ENCODE results near the gene RALGPS1.

The RALGPS1 gene

DNA sequence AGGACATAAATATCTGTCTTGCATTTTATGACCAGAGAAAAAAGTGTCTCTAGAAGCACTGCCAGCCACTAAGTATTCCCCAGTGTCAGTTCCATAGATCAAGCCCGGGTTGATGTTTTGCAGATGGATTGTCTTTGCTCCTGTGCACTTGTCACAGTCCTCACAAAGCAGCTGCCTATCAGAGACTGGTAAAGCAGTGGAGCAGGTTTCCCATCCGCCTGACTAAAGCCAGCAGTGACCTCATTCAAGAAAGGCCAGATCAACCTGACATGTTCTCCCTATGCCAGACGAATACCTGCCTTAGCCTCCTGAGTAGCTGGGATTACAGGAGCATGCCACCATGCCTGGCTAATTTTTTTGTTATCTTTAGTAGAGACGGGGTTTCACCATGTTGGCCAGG lies 323.2 kb downstream of the RALGPS1 start:
- H3K36me3 ChIP-seq (ENCODE audit: low read depth) = no peaks in the 10 kb centered on the region
- TF ChIP-seq, protein P1, sequence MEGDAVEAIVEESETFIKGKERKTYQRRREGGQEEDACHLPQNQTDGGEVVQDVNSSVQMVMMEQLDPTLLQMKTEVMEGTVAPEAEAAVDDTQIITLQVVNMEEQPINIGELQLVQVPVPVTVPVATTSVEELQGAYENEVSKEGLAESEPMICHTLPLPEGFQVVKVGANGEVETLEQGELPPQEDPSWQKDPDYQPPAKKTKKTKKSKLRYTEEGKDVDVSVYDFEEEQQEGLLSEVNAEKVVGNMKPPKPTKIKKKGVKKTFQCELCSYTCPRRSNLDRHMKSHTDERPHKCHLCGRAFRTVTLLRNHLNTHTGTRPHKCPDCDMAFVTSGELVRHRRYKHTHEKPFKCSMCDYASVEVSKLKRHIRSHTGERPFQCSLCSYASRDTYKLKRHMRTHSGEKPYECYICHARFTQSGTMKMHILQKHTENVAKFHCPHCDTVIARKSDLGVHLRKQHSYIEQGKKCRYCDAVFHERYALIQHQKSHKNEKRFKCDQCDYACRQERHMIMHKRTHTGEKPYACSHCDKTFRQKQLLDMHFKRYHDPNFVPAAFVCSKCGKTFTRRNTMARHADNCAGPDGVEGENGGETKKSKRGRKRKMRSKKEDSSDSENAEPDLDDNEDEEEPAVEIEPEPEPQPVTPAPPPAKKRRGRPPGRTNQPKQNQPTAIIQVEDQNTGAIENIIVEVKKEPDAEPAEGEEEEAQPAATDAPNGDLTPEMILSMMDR (IDR thresholded peaks at IDR 0.05; ENCODE audit: poor library complexity, severe bottlenecking) = no peak
- H3K4me1 ChIP-seq (ENCODE audit: insufficient read depth, poor library complexity, severe bottlenecking) = no peaks in the 10 kb centered on the region

GRCh38 chr9:127241354-127241753 lies 326.8 kb downstream of the RALGPS1 start:
- DNase-seq (ENCODE audit: low spot score) = no peak
- TF ChIP-seq, protein P1 (IDR thresholded peaks at IDR 0.05; ENCODE audit: poor library complexity, severe bottlenecking) = no peak
- Histone ChIP-seq H3K27me3 (ENCODE audit: insufficient read depth, poor library complexity, severe bottlenecking) (no peaks in the 10 kb centered on the region), H3K27ac (ENCODE audit: poor library complexity, severe bottlenecking) (no peak overlapping the region), H3K4me3 (ENCODE audit: severe bottlenecking) (no peak overlapping the region), H3K4me1 (ENCODE audit: insufficient read depth, poor library complexity, severe bottlenecking) (no peaks in the 10 kb centered on the region), H3K9me3 (ENCODE audit: severe bottlenecking) (no peaks in the 10 kb centered on the region), H3K36me3 (ENCODE audit: low read depth) (no peaks in the 10 kb centered on the region)
- ATAC-seq (ENCODE audit: low read depth) = no peak

More for the DNA sequence above, 323.2 kb downstream of the RALGPS1 start:
- ATAC-seq (ENCODE audit: low read depth) (no peak), DNase-seq (ENCODE audit: low spot score) (no peak)
- Histone ChIP-seq H3K27me3 (ENCODE audit: insufficient read depth, poor library complexity, severe bottlenecking) (no peaks in the 10 kb centered on the region), H3K27ac (ENCODE audit: poor library complexity, severe bottlenecking) (no peak overlapping the region), H3K9me3 (ENCODE audit: severe bottlenecking) (no peaks in the 10 kb centered on the region), H3K4me3 (ENCODE audit: severe bottlenecking) (no peak overlapping the region)

DNA sequence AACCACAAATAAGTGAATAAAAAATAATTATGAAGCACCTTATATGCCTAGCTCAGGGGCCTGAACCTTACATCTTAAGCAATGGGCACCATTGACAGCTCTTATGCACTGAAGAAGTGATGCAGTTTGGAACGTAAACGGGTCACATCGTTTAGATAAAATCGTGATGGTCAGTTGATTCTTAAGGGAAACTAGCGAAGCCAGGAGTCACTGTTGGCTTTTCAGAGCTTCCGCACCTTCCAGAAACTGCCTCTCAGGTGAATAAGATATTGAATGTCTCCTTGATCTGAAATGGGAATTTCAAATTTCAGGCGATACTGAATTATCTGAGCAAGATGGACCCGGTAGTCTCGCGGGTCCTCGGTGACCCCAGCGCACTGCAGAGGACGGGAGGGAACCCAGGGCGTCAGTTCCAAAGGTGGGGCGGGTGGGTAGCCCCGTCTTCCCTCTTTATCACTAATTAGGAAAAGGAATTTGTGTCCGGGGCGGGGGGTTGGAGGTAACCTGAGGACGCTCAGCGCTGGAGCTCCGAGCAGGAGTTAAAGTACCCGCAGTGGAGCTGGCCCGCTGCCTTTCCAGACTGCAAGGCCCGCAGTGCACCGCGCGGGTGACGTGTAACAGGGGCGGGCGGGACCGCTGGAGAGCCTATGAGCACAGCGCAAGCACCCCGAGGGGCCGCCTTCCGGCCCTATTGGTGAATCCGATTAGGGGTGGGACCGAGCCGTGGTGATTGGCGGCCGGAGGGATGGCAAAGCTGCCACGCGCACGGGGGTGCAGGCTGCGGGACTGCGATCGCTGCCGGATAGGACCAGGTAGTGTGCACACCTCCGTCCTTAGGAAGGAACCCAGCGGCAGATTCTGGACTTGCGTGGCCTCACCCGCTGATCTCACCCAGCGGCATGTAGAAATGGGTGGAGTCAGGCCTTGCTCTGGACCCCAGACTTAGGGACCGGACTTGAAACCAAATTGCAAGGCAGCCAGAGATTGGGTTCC lies 330.3 kb downstream of the RALGPS1 start:
- Histone ChIP-seq H3K27me3 (ENCODE audit: insufficient read depth, poor library complexity, severe bottlenecking) (no peaks in the 10 kb centered on the region), H3K4me1 (ENCODE audit: insufficient read depth, poor library complexity, severe bottlenecking) (no peaks in the 10 kb centered on the region), H3K4me3 (ENCODE audit: severe bottlenecking) (peak overlapping the region; percentile 34), H3K36me3 (ENCODE audit: low read depth) (no peaks in the 10 kb centered on the region), H3K9me3 (ENCODE audit: severe bottlenecking) (no peaks in the 10 kb centered on the region), H3K27ac (ENCODE audit: poor library complexity, severe bottlenecking) (no peak overlapping the region)
- TF ChIP-seq, protein P1 (IDR thresholded peaks at IDR 0.05; ENCODE audit: poor library complexity, severe bottlenecking) = no peak
- ATAC-seq (ENCODE audit: low read depth) (peak; percentile 100), DNase-seq (ENCODE audit: low spot score) (peak; percentile 97)

GRCh38 chr9:127245637-127246164 lies 331.1 kb downstream of the RALGPS1 start:
- H3K4me1 ChIP-seq (ENCODE audit: insufficient read depth, poor library complexity, severe bottlenecking) = no peaks in the 10 kb centered on the region
- TF ChIP-seq, protein P1 (IDR thresholded peaks at IDR 0.05; ENCODE audit: poor library complexity, severe bottlenecking) = no peak
- ATAC-seq (ENCODE audit: low read depth) = no peak
- H3K36me3 ChIP-seq (ENCODE audit: low read depth) = no peaks in the 10 kb centered on the region
- H3K27me3 ChIP-seq (ENCODE audit: insufficient read depth, poor library complexity, severe bottlenecking) = no peaks in the 10 kb centered on the region
- no peak overlapping the region for H3K27ac ChIP-seq (ENCODE audit: poor library complexity, severe bottlenecking)
- H3K9me3 ChIP-seq (ENCODE audit: severe bottlenecking) = no peaks in the 10 kb centered on the region
- no peak for DNase-seq (ENCODE audit: low spot score)
- peak overlapping the region; percentile 34 for H3K4me3 ChIP-seq (ENCODE audit: severe bottlenecking)
